ENCODE measurements around the gene B9D1.
A peak's percentile ranks its signal among the peaks of the same experiment; 100 is the strongest.

B9D1 gene

DNA sequence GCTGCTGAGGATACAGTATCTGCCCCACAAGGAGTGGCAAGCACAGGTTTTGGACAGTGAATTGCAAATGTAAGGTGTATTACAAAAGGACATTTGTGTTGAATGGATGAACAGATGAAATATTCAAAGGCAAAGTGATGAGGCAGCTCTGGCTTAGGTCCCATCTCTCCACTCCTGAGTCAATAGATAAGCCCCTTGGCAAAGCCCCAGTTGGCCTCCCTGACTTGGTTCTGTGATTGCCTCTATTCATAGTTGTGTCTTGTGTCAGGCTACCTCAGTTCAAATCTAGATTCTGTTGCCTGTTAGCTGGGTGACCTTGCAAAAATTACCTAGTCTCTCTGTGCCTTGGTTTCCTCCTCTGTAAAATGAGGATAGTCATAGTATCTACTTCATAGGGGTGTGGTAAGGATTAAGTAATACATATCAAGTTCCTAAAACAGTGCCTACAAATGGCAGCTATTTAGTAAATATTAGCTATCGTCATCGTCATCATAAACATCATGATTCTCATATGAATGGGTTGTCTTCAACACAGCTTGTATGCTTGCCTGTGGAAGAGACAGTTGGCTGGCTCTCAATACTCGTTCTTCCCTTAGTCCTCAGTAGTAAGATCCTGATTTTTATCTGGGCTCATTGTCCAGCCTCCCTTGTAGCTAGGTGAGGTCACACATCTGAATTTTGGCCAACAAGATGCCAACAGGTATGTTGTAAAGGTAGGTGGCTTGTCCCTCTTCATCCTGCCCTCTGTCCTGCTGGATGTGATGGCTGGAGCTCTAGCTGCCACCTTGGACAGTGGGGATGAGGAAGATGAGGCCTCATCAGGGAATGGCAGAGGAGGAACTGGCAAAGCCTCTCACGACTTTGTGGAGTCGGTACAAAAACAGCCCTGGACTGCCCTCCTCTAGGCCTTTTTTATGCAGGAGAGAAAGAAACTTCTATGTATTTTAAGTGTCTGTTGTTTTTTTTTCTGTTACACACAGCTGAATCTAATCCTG, 26.6 kb upstream of the B9D1 start:
- DNase-seq (ENCODE audit: low read depth, low spot score) = no peak

DNA sequence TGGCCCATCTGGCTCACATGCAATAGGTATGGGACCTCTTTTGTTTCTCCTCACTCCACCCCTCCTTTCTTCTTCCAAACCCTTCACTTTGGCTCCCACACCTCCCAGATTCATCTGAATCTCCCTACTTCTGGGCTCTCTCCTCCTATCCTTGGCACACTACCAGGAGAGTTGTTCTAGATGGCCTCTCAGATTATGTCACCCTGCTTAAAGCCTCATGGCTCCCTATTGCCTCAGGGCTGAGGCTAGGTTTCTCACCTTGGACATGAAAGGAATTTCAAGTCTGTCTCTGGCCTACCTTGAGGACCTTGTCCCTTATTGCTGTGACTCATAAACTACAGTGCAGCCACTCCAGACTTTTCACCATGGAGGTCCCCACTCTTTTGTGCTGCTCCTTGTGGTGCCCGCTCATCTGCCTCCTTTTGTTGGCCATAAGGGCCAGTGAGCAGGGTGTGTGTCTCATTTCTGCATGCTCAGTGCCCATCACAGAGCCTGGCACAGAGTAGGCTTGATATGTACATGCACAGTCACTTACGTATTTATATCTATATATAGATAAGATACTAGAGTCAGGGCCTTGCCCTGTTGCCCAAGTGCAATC, 25.5 kb upstream of the B9D1 start:
- no peak for DNase-seq (ENCODE audit: low read depth, low spot score)

DNA sequence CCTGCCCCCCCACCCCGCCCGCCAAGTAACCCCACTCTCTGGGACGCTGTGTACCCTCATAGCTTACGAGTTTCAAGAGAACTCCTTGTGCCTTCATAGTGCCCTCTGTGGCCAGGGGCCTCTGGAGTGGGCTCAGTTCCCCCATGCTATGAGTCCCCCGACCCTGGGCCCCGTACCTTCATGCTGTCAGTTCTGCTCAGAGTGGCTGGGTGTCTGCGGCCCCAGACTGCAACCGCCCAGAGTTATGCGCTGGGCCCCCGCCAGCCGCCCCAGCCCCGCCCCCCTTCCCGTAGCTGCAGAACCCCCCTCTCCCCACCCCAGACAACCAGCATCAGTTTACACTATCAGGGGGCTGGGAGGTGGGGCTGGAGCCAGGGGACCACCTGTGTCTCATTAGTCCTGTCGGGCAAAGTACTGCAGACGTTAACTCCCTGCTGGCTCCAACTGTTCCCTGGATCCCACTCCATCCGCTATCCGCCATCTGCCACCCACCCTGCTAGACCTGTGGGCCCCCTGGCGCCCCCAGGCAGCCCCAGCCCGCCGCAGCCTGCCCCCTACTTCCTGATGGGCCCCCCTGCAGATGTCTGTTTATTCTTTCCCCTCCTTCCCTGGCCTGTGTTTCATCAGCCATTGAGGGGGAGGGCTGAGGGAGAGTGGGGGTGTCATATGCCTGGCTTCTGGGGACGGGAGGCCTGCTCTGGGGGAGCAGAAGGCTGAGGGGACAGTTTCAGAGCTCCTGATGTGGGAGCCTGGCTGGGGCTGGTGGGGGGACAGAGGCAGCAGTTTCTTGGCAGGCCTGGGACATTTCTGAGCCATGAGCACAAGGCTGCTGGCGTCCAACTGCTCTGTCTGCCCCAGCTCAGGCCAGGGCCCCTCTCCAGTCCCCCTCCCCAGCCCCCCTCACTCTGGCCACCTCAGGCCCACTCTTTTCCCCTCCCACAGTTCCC, 24.7 kb upstream of the B9D1 start, which contains the start of gene MFAP4:
Gene MFAP4 (minus strand): TSS at position 217 of the 947 bp plus-strand sequence. CDS start 35 bp downstream, at position 182.
- no peak for DNase-seq (ENCODE audit: low read depth, low spot score)

GRCh38 chr17:19386051-19386929, 23.8 kb upstream of the B9D1 start:
- DNase-seq (ENCODE audit: low read depth, low spot score) = no peak

GRCh38 chr17:19385521-19385983, 23.0 kb upstream of the B9D1 start:
- no peak for DNase-seq (ENCODE audit: low read depth, low spot score)

DNA sequence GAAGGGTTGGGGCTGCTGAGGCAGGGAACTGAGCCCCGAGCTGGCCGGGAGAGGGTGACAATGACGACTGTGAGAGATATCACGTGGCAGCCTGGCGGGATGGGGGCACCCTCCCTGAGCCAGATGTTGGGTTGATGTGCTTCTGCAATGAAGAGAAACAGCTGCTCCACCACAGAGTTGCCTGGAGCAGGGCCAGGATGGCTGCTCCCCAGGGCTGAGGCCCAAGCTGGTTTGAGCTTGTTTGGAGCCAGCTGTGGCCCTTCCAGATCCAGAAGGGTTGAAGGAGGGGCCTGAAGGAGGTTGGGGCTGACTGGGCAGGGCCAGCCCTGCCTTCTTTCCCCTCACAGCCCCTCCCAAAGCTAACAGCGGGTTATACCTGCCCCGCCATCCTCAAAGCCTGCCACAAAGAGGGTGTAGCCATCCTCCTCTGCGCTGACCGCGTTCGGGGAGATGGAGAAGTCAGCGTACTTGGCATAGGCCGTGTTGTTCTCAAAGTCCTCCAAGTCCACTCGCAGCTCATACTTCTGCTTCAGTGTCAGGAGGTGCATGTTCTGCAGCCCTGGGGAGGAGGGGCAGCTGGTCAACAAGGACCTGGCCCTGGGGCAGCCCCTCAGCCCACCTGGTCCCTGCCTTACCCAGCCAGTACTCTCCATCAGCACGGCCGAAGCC, 22.3 kb upstream of the B9D1 start:
- no peak for DNase-seq (ENCODE audit: low read depth, low spot score)

DNA sequence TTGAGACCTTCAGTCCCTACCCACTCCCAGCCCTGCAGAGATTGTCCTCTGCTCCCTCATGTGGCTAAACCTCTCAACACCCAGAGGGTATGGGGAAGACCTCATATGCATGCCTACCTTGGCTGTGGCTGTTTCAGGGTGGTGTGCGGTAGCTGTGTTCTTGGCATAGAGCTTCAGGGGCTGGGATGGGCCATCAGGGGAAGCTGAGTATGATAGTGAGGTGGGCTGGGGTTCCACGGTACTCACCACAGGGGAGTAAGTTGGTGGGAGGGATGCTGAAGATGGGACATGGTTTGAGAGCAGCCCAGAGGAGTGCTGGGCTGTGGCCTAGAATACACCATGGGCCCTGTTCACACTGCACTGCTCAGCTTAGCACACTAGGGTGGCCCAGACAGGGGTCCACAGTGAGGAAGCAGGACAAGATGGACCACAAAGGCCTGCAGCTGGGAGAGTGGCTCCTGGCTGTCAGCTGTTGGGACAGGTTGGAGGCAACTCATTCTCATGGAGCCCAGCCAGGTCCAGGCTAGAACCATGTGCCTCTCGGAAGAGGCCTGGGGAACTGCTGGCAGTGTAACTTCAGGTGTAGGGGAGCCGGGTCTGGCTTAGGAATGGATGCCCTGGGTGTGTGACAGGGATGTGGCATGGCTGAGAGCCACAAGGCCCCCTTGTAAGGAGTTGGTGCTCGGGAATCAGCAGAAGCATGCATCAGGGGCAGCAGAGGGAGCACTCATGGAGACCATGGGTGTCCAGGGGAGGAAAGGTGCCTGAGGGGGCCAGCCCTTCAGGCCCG, 21.4 kb upstream of the B9D1 start:
- no peak for DNase-seq (ENCODE audit: low read depth, low spot score)

DNA sequence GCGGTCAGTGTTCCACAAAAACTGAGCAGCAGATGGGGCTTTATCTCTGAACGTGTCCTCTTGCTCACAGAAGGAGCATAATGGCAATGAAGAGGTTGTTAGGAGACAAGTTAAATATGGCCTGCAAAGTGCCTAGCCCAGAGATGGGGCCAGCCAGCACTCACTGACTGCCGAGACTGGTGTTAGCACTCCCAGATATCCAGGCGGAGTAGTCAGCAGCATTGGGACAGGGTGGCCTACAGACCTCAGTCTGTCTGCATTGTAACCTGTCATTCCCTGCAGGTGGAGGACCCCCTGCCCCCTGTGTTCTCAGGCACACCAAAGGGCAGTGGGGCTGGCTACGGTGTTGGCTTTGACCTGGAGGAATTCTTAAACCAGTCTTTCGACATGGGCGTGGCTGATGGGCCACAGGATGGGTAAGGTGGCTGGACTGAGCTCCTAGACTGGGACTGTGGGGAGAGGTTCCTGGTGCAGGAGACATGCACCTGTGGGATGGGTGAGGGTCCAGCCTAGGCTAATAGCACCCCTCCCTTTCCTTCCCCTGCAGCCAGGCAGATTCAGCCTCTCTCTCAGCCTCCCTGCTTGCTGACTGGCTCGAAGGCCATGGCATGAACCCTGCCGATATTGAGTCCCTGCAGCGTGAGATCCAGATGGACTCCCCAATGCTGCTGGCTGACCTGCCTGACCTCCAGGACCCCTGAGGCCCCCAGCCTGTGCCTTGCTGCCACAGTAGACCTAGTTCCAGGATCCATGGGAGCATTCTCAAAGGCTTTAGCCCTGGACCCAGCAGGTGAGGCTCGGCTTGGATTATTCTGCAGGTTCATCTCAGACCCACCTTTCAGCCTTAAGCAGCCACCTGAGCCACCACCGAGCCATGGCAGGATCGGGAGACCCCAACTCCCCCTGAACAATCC, 20.3 kb upstream of the B9D1 start:
- DNase-seq (ENCODE audit: low read depth, low spot score) = no peak

- no peak for DNase-seq (ENCODE audit: low read depth, low spot score)
Observed at GRCh38 chr17:19381741-19382444, 19.4 kb upstream of the B9D1 start.

GRCh38 chr17:19381361-19381740, 18.8 kb upstream of the B9D1 start:
- no peak for DNase-seq (ENCODE audit: low read depth, low spot score)

GRCh38 chr17:19380481-19381301, 18.2 kb upstream of the B9D1 start:
- no peak for DNase-seq (ENCODE audit: low read depth, low spot score)

DNA sequence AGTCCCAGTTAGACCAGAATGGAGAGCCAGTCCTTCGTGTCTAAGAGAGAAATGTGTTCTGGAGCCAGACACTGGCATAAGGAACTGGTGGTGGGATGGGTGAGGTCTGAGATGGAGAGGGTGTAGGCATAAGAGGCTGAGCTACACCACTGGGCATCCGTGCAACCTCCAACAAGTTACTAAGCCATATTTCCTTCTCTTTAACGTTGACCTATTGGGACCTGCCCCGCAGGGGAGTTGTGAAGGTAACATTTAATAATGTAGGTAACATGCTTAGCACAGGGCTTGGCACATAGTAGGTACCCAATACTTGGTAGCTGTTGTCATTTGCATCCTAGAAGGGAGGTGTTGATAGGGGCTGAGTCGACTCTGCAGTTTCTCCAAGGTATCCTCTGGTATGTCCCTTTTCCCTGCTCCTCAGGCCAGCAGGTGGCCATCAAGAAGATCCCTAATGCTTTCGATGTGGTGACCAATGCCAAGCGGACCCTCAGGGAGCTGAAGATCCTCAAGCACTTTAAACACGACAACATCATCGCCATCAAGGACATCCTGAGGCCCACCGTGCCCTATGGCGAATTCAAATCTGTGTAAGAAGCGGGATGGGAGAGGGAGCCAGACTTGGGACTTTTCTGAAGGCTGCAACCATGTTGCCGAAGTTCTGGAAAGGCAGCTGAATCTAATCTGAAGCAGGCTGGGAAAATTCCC, 17.0 kb upstream of the B9D1 start:
- no peak for DNase-seq (ENCODE audit: low read depth, low spot score)

GRCh38 chr17:19378416-19379360, 16.2 kb upstream of the B9D1 start, which contains the start of gene MAPK7:
Gene MAPK7 (plus strand): TSS chr17:19378498. CDS start chr17:19378901, 403 bp downstream.
- DNase-seq (ENCODE audit: low read depth, low spot score) = no peak

DNA sequence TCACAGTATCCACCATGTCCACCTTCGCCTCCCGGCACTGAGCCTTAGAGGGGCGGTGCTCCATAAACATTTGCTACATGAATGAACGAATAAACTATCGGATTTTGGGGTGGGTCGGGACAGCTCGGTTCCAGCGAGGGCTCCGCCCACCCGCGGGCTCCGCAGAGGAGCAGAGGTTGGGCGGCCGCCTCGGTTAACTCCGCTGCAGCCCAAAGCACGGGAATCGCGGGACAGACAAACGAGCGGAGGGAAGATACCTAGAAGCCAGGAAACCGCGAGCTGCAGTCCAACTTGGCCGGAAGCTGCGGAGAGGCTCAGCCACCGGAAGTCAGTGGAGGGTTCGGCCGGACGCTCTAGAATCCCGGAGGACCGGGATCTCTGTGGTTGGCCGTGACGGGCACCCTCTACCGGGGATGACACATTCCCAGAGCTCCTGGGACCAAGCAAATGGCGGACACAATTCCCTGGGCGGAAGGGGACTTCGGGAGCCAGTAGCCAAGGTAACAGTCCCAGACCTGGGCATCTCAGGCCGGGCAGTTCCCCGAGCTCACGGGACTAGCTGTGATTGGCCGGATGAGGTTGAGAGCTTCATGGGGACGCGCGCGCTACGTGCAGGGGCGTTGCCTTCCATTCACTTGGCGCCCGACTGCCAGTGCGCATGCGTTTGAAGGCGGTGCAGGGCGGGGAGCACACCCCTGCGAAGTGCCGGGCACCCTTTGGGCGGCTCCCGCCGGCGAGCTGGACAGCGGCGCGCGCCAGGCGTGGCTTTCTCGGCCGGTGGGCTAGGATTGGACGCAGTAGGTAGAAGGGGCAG, 15.3 kb upstream of the B9D1 start:
- DNase-seq (ENCODE audit: low read depth, low spot score) = peak; percentile 88

Measured in activated CD4-positive, CD25-positive, alpha-beta regulatory T cell treated with anti-CD3 and anti-CD28 coated beads, Interleukin-2, amount 50 U/mL, for 16 hours (primary cell).